GM21619 (cell line): ENCODE data around the gene NOLC1.

Experiments used
- ATAC-seq: cut with Tn5 transposase; IDR thresholded peaks from one replicate; pipeline ENCODE4 v1.9.1; 2021; ENCODE audit not compliant: unreplicated experiment

NOLC1 gene

GRCh38 chr10:102121739-102122372 is 30.3 kb upstream of the NOLC1 start:
- ATAC-seq = no peak

GRCh38 chr10:102122450-102122849 is 29.7 kb upstream of the NOLC1 start:
- no peak for ATAC-seq

DNA sequence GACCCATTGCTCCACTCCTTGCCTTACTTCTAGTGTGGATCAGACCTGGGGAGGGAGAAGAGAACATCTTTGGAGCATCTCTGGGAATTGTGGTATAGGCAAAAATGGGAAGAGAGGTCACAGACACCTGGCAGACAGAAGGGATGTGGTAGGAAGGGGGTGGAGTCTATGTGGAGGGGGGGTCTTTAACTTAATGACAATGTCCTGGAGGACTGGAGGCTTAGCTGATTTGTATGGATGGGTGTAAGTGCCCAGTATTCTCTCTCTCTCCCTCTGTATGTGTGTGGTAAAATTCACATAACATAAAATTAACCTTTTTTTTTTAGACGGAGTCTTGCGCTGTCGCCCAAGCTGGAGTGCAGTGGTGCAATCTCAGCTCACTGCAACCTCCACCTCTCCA is 29.0 kb upstream of the NOLC1 start:
- ATAC-seq = no peak

- no peak for ATAC-seq
These were observed 20.7 kb upstream of the NOLC1 start for GRCh38 chr10:102131286-102132170.

DNA sequence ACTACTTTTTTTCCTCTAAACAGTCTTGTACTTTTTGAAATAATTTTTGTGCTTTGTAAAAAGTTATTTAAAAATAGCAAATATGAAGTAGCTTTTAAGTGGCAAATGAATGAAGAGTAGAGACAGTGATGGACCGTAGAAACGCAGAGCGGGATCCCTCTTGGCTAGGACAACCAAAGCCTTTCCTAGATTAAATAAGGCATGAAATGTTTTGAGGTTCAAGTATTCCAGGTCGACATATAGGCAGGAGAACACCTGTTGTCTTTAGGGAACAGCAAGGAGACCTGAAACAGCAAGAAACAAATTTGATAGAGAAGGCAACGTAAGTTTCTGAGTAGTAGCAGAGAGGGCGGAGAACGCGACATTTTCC is 20.0 kb upstream of the NOLC1 start:
- ATAC-seq = no peak

DNA sequence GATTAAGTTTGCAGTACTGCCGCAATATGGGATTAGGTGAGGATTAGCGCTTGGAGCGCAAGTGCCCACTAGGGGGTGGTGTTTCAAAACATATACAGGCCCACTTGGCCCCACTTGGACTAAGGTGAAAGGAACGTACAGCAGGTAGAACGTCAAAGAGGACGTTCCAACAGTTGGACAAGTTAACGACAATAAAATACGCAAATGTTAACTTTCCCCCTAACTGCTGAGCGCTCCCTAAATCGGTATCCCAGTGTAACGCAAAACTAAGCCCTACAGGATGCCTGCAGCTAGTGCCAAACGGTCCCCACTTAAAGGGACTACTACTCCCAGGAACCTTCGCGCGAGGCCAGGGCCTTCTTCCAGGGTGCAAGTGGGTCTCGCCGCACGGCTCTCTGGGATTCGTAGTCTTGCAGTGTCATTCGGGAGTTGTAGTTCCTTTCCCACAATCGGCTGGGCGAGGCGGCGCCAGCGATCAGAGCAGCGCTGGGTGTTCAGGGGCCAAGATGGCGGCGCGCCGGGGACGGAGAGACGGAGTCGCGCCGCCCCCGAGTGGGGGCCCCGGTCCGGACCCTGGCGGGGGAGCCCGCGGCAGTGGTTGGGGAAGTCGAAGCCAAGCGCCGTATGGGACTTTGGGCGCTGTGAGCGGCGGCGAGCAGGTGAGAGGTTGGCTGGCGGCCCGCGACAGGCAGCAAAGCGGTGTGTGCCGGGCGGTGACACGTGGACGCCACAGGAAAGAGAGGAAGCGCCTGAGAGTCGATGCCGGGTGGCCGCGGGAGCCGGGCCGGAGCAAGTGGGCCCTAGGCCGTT is 19.4 kb upstream of the NOLC1 start, which contains the start of gene PPRC1:
TSS of gene PPRC1 (plus strand) at position 478 of the 810 bp plus-strand sequence. CDS start at position 507, 29 bp downstream.
- ATAC-seq = peak; percentile 90

GRCh38 chr10:102133373-102134195 is 18.6 kb upstream of the NOLC1 start:
- peak; percentile 12 for ATAC-seq

- ATAC-seq = no peak
These were observed 17.8 kb upstream of the NOLC1 start for GRCh38 chr10:102134416-102134815.

DNA sequence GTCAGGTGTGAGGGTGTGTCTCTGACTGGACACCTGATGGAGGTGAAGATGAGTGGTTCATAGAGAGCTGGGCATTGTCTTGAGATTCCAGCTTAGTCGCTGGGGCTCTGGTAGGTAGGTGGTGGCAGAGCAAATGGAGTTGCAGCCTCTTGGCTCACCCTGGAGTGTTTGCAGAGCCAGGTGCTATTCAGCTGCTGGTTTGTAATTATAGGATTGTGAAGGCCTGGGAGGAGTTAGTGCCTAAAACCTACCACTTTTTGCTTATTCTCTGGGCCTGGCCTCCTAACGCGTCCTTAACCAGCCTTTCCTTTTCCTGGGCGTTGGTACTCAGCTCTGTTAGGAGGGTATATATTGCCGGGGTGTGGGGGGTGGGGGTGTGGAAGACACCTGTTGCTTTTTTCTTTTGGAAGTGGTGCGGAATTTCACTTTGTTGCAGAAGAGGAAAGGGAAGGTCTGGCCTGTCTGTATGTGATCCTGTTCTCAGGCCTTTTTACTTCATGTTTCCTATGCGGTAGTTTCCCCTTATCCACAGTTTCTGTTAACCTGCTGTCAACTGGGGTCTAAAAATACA is 16.1 kb upstream of the NOLC1 start:
- no peak for ATAC-seq

DNA sequence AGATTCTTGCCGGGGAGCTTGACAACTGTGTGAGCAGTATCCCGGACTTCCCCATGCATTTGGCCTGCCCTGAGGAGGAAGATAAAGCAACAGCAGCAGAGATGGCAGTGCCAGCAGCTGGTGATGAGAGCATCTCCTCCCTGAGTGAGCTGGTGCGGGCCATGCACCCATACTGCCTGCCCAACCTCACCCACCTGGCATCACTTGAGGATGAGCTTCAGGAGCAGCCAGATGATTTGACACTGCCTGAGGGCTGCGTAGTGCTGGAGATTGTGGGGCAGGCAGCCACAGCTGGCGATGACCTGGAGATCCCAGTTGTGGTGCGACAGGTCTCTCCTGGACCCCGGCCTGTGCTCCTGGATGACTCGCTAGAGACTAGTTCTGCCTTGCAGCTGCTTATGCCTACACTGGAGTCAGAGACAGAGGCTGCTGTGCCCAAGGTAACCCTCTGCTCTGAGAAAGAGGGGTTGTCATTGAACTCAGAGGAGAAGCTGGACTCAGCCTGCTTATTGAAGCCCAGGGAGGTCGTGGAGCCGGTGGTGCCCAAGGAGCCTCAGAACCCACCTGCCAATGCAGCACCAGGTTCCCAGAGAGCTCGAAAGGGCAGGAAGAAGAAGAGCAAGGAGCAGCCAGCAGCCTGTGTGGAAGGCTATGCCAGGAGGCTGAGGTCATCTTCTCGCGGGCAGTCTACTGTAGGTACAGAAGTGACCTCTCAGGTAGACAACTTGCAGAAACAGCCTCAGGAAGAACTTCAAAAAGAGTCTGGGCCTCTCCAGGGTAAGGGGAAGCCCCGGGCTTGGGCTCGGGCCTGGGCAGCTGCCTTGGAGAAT is 12.7 kb upstream of the NOLC1 start:
- no peak for ATAC-seq

GRCh38 chr10:102140218-102140617 is 12.0 kb upstream of the NOLC1 start:
- no peak for ATAC-seq

DNA sequence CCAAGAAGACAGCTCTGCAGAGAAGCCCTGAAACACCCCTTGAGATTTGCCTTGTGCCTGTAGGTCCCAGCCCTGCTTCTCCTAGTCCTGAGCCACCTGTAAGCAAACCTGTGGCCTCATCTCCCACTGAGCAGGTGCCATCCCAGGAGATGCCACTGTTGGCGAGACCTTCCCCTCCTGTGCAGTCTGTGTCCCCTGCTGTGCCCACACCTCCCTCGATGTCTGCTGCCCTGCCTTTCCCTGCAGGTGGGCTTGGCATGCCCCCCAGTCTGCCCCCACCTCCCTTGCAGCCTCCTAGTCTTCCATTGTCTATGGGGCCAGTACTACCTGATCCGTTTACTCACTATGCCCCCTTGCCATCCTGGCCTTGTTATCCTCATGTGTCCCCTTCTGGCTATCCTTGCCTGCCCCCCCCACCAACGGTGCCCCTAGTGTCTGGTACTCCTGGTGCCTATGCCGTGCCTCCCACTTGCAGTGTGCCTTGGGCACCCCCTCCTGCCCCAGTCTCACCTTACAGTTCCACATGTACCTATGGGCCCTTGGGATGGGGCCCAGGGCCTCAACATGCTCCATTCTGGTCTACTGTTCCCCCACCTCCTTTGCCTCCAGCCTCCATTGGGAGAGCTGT is 11.2 kb upstream of the NOLC1 start:
- no peak for ATAC-seq

- no peak for ATAC-seq
These were observed 10.5 kb upstream of the NOLC1 start for GRCh38 chr10:102141583-102142107.

DNA sequence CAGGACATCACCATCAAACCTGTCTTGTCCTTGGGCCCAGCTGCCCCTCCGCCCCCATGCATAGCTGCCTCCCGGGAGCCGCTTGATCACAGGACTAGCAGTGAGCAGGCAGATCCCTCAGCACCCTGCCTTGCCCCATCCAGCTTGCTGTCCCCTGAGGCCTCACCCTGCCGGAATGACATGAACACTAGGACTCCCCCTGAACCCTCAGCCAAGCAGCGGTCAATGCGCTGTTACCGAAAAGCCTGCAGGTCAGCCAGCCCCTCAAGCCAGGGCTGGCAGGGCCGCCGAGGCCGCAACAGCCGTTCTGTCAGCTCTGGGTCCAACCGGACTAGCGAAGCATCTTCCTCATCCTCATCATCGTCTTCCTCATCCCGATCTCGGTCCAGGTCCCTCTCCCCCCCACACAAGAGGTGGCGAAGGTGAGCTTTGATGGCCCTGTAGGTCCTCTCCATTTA is 5.2 kb upstream of the NOLC1 start:
- no peak for ATAC-seq

DNA sequence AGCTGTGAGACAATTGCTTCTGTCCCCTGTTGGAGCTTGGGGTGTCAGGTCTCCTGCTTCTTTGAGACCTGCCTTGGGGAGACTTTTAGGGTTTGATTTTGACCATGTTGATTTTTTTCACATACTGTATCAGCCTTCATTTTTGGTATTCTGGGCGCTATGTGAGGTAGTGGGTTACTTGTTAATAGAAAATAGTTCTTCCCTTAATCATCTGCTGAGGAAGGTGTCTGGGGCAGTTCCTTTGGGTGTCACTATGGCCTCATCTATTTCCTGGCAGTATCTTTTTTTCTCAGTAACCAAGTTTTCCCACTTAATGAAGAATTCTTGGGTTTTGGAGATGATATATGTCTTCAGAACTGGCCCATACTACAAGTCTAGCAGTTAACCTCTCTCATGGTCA is 4.6 kb upstream of the NOLC1 start:
- ATAC-seq = no peak

GRCh38 chr10:102148275-102148674 is 3.9 kb upstream of the NOLC1 start:
- ATAC-seq = no peak

- no peak for ATAC-seq
These were observed 1.0 kb upstream of the NOLC1 start for GRCh38 chr10:102150970-102151773.

GRCh38 chr10:102152545-102152890 is 329 bp downstream of the NOLC1 start:
- peak; percentile 20 for ATAC-seq
